Activated CD8-positive, alpha-beta memory T cell treated with anti-CD3 and anti-CD28 coated beads, Interleukin-2, amount 50 U/mL, for 1 hour (primary cell): Measurements from ENCODE around the gene ADAMTS19.

Experiments used
- DNase-seq: peaks from one replicate; pipeline ENCODE4 v3.0.0-alpha.2; 2020; ENCODE audit errors: extremely low read depth

ADAMTS19 gene

GRCh38 chr5:129672006-129672405 lies 211.9 kb downstream of the ADAMTS19 start:
- DNase-seq, result no peak

DNA sequence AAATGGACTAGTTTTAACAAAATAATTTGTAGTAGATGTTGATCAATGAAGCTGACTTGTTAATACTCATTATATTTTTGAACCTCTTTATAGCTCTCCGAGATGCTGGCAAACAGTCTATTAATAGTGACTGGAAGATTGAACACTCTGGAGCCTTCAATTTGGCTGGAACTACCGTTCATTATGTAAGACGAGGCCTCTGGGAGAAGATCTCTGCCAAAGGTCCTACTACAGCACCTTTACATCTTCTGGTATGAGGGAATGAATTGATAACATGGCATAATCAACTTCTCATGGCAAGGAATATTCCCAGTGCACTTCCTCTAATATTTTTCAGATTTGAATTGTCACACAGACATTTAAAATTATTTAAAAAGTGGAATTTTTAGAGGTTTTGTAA lies 219.6 kb downstream of the ADAMTS19 start:
- no peak for DNase-seq

DNA sequence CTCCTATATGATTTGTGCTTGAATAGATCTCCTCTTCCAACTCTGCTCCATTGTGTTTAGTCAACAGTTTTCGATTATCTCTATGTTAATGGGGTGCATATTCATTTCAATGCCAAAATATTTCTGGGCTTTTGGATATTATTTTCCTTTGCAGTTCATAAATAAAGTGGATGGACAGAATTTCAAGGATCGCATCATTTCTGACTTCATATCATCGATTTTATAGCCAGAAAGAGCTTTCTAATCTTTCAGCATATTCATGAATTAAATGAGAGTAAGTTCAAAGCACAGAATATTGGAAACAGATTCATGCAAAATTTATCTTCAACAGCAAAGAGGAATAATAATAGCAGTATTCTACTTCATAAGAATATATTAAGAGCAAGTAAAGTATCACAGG lies 227.8 kb downstream of the ADAMTS19 start:
- no peak for DNase-seq

- DNase-seq, result no peak
Measured at GRCh38 chr5:129689045-129689444, 228.9 kb downstream of the ADAMTS19 start.

DNA sequence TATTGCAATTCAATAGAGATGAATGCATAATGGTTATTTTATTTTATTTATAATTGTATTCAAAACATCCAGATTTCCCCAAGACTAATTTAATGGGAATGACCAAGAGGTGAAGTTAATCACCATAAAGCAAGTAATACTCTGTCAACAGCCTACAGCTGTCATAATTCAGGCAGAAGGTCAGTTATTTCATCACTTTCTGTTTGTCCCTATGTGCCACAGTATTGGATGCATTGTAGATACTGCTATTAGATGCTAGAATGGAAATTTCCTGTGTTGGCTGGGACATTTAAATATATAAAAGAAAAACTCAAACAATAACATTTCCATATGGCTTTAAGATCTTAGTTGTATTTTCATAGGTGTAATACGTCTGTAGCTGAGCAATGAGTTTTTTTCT lies 231.1 kb downstream of the ADAMTS19 start:
- no peak for DNase-seq

DNA sequence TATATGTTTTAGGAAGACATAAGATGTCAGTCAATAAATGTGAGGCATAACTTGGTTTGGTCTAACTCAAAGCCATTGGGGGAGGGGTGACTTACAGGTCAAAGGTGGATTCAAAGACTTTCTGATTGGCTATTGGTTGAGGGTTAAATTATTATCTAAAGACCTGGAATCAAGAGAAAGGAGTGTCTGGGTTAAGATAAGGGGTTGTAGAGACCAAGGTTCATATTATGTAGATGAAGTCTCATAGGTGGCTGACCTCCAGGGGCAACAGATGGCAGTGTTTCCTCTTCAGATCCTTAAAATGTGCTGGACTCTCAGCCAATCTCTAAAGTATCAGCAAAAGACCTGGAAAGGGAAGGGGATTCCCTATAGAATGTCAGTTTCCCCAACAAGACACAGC lies 236.5 kb downstream of the ADAMTS19 start:
- DNase-seq, result no peak

DNA sequence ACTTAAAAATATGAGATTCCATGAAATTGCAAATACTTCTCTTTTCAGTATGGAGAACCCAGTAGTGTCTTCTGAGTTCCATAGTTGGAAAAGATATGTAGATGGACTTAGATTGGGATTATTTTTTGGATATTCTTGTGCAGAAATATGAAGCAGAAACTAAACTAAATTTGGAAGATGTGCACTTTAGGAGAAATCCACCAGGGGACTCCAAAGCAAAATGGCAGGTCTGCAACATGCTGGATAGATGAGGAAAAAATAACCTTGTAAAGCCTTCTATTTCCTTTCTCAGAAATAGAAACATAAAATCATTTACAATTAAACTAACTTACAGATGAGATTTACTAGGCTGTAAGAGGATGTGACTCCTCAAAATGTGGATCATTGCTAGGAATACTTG lies 238.6 kb downstream of the ADAMTS19 start:
- no peak for DNase-seq

DNA sequence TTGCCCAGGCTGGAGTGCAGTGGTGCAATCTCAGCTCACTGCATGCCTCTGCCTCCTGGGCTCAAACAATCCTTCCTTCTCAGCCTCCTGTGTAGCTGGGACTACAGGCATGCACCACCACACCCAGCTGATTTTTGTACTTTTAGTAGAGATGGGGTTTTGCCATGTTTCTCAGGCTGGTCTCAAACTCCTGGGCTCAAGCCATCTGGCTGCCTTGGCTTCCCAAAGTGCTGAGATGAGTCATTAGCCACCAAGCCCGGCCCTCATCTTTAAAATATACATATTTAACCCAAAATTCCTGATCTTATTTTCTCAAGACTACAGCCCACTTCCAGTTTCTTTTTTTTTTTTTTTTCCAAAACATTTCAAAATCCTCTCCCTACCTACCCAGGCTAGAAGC lies 256.1 kb downstream of the ADAMTS19 start:
- no peak for DNase-seq

DNA sequence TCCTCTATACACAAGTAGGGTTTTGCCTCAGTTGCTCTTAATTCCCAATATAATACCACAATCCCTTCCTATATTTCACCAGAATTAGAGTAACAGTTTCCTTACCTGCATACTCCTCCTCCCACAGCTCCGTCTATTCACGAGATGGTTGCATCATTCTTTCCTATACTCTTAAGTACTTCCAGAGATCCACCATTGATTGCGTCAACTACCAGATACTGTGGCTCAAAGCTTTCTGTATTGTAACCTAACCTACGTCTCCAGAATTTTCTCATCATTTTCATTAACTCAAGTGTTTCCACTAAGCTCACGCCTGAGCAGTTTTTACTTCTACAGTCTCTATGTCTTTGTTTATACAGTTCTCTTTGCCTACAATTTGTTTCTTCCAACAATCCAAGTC lies 256.6 kb downstream of the ADAMTS19 start:
- DNase-seq, result no peak

GRCh38 chr5:129717751-129718310 lies 257.7 kb downstream of the ADAMTS19 start:
- DNase-seq, result no peak

DNA sequence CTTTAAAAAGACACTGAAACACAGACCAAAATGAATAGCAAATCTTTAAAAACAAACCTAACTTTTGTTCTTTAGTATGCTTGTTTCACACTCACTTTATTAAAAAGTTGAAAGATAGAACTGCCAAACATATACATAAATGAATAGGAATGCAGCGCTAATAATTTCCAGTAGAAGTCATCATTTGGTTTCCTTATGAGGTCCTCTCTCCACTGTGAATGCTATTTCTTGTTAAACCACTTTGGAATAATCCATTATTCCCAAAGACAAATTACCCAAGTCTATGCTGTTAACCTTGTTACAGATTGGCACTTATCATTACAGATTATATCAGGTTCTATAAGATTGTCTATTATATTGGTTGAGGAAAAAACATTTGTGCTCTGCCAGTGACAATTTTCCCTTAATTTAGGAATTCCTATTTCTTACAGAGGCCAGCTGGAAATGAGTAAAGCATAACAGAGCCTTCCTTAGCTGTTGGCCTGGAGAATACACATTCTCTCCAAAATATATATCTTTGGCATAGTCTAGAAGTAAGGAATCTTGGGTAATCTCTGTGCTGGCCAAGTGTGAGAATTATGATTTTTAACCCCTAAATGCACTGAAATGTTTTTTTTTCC lies 258.5 kb downstream of the ADAMTS19 start:
- no peak for DNase-seq

DNA sequence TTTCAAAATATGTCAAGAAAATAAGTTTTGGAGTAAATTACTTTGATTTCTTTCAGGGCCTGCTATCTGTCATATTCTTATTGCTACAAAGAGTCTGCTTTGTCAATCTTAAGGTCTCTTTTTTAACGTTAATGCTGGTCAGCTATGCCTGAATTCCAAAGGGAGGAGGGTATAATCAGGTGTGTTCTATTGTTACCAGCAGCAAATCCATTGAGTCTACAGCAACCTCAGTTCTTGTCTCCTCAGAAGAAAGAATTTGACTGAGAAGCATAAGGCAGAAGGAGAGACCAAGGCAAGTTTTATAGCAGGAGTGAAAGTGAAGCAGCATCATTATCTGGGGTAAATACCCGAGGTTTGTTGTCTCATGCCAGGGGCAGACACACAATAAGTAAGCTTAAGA lies 264.1 kb downstream of the ADAMTS19 start:
- no peak for DNase-seq

DNA sequence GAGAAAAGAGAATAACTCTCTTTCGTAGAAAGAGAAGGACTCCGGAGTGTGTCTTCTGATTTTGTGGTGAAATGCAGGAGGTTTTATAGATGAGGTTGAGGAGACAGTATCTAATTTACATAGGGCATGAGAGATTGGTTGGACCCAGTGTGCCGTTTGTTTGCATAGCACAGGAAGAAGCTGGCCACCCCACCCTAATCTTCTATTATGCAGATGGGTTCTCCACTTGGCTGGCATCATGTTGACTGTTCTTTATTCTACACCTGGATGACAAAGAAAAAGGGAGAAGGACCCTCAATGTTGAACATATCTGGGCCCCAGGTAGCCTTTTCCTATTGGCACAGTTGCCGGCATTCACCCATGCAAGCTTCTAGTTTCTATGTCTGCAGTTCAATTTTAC lies 264.5 kb downstream of the ADAMTS19 start:
- DNase-seq, result no peak

GRCh38 chr5:129739773-129740172 lies 279.7 kb downstream of the ADAMTS19 start:
- no peak for DNase-seq

DNA sequence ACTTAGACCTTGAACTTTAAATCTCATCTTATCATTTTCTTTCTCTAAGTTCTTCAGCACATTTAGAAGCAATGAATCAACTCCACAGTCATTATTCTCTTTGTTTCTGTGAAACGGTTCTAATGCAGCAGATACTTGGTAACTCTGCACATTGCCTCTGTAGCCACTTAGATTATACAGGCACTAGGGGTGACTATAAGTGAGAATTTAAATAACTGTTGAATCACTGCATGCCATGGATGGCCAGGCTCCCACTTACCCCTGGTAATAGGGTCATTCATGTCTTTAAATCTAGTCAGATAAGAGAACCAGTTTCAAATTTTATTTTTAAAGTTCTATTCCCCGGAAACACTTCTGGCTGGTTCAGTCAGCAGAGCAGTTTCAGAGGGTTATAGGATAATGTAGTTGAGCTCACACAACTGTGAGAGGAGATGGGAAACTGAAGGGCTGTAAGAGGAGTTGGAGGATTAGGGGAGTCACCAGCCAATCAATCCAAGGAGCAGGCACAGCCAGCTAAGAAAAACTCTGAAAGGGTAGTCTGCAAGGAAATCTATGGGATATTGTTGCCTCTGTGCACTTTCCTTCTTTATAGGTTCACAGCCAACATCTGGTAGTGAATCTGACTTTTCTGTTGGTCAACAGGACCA lies 283.6 kb downstream of the ADAMTS19 start:
- no peak for DNase-seq

DNA sequence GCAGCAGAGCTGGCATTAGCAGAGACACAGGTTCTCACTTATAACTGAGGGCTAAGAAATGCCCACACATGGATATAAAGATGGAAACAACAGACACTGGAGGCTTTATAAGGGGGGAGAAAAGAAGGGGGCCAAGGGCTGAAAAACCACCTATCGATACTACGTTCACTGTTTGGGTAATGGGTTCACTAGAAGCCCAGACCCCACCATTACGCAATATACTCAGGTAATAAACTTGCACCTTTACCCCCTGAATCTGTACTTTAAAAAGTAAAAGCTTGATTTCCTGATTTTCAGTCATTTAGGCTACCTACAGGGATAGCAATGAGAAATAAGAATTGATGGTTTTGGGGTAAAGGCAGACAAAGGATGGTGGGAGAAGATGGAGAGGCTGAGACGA lies 285.9 kb downstream of the ADAMTS19 start:
- no peak for DNase-seq

- no peak for DNase-seq
Measured at GRCh38 chr5:129746876-129747275, 286.8 kb downstream of the ADAMTS19 start.

- no peak for DNase-seq
Measured at GRCh38 chr5:129747572-129748407, 287.7 kb downstream of the ADAMTS19 start, which contains the start of gene MINAR2. Gene MINAR2 (plus strand): TSS chr5:129748094. CDS start chr5:129748191, 97 bp downstream.

- DNase-seq, result no peak
Measured at GRCh38 chr5:129748913-129749880, 289.1 kb downstream of the ADAMTS19 start.

DNA sequence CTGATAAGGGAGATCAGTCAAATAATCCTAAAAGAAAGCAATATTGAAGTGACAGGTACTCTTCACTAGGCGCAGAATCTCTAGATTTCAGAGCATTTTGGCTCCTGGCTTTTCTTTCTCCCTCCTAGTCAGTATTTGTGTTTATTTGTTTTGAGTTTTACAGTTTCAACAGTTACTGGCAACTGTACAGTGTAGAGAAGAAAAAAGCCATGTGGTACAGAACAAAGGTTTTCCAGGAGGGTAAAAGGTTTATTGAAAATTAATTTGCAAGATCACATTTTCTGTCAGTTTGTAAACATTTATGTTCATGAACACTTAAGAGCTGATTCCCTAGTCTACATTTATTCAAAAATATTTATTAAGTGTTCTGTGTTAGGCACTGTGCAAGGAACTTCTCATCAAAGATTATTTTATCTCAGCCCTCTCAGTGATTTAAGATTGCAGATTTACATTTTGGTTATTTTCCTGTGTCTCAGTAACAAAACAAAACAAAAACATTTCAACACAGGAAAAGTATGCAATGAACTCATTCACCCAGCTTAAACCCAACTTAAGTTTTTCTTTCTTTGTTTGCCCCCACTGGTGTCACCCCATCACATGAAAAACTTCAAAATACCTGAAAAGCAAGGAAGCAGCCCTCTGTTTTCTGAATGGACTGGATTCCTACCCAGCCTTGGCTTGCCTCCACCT lies 300.7 kb downstream of the ADAMTS19 start:
- DNase-seq, result no peak

DNA sequence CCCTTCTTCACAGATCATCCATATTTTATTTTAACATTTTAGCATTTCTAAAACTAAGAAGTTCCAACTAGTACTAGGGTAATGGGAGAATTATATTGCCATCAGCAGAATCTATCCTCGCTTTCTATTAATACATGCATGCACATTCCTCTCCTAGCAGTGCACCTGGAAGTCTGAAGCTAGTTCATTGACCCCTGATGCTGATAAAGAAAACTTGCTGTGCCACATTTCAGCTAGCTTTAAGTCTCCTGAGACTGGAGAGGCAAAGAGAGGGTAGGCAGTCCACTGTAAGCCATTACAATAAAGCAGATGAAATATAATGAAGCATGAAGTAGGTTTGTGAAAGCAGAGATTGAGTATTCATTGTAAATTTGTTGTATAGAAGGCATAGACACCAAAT lies 303.6 kb downstream of the ADAMTS19 start:
- no peak for DNase-seq
